HK-2 (cell line): ENCODE measurements around the gene PRDM10.

Experiments
- DNase-seq: peaks from one replicate; pipeline ENCODE4 v3.0.0-alpha.2; 2018; ENCODE audit not compliant: unreplicated experiment

PRDM10 gene

GRCh38 chr11:130006929-130007328 lies 4.3 kb upstream of the PRDM10 start:
- no peak for DNase-seq

DNA sequence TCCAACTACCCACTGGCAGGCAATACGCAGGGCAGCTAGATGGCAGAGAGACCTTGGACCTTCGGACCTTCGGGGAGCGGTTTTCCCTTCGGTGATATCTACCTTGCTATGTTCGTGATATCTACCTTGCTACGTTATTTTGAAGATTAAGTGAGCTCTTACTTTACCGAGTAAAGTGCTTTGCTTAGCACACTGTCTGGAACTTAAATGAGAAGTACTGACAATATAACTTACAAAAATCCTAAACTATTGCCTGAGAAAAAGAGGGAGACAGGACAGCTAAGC lies 1.0 kb upstream of the PRDM10 start:
- no peak for DNase-seq

- peak; percentile 81 for DNase-seq
Observed at GRCh38 chr11:130002846-130003716, 446 bp upstream of the PRDM10 start.

DNA sequence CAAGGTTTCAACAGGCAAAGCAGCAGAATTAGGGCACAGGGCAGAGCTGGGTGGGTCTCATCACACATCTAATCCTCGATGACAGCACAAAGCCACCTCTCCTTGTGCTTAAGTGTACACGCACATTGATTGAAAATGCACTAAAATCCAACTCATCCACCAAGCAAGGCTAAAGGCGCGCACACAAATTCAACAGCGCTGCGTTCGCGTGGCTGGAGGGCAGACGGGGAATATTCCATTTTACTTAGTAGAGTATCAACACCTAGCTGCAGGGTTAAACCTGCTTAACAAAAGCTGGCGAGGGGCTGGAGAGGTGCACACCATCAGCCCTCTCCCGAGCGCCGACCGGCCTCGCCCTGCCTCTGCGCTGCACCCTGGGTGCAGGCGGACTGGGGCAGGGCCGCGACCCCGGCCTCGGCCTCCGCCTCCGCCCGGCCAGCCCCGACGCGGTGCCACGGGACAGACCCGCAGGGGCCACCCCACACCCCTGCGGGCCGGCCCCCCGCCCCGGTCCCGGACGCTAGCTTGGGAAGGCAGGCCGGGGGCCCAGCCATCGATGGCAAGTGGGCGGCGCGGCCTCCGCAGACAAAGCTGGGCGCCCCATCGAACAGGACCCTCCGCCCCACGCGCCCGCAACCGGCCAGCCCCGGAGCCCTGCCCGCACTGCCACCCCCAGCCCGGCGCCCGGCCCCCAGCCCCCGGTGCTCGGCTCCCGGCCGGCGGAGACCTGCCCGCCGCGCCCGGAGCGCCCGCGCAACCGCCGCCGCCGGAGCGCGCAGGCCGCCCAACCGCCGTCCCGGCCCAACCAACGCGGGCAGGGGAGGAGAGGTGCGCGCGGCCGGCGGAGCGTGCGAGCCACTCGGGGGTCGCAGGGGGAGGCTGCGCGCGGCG lies 929 bp downstream of the PRDM10 start:
- peak; percentile 22 for DNase-seq

DNA sequence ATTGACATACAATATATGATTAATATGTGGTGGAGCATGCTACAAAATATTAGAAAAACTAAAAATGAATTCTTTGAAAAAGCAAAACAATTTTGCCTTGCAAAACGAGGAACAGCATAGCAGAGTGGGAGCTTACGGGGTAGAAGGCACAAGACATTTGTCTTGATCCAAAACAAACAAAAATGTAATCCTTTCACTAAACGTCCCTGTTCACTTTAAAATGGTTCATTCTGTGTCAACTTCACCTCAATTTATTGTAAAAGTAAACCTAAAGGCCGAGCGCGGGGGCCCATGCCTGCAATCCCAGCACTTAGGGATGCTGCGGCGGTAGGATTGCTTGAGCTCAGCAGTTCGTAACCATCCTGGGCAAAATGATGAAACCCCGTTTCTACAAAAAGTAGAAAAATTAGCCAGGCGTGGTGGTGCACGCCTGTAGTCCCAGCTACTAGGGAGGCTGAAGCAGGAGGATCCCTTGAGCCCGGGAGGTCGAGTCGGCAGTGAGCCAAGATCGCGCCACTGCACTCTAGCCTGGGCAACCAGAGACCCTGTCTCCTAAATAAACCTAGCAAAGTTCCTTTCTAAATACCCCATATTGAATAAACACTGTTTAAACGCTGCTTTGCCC lies 2.0 kb downstream of the PRDM10 start:
- no peak for DNase-seq

GRCh38 chr11:129999407-129999806 lies 3.2 kb downstream of the PRDM10 start:
- no peak for DNase-seq

DNA sequence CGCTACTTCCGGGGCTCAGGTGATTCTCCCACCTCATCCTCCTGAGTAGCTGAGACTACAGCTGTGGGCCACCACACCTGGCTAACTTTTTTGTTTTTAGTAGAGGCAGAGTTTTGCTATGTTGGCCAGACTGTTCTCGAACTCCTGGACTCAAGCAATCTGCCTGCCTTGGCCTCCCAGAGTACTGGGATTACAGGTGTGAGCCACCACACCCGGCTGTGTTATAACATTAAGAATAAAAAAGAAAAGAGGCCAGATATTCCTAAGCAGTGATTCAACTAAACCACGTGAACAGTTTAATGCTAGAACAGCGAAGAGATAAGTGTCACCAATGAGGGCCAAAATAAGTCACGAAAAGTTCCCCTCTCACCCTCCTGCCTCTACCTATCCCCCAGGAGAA lies 3.7 kb downstream of the PRDM10 start:
- no peak for DNase-seq

DNA sequence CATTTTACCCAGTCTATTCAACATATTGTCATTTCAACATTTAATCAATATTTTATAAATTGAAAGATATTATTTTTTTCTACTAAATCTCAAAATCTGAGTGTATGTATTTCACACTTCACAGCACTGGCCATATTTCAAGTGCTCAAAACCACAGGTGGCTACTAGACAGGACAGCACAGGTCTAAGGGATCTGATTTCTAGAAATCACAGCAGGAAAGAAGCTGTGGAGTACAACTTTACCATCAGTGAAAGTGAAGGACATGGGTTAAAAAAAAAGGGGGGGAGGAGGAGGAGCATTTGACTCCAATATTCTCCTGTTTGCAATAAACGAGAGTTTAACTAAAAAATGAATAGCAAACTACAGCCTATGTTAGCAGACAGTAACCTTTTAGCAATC lies 4.5 kb downstream of the PRDM10 start:
- DNase-seq = no peak

- no peak for DNase-seq
Observed at GRCh38 chr11:129997513-129997912, 5.1 kb downstream of the PRDM10 start.

- DNase-seq = no peak
Observed at GRCh38 chr11:129996113-129996870, 6.3 kb downstream of the PRDM10 start.

DNA sequence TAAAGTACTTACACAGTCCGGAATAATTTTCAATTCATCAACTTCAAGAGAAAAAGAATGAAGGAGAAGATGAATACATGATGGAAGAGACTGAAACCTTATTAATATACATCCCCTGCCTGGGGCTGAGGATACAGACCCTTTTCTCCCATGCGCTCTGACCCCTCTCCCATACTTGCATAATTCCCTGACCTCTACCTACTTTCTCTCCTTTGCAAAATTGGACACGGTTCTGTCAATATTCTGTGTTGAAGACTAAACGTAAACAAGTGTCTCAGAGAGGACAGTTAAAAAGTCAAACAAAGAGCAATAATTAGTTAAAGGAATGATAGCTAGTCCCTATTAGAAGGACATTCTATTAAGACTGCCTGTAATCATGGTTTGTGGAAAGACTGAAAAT lies 7.5 kb downstream of the PRDM10 start:
- no peak for DNase-seq

DNA sequence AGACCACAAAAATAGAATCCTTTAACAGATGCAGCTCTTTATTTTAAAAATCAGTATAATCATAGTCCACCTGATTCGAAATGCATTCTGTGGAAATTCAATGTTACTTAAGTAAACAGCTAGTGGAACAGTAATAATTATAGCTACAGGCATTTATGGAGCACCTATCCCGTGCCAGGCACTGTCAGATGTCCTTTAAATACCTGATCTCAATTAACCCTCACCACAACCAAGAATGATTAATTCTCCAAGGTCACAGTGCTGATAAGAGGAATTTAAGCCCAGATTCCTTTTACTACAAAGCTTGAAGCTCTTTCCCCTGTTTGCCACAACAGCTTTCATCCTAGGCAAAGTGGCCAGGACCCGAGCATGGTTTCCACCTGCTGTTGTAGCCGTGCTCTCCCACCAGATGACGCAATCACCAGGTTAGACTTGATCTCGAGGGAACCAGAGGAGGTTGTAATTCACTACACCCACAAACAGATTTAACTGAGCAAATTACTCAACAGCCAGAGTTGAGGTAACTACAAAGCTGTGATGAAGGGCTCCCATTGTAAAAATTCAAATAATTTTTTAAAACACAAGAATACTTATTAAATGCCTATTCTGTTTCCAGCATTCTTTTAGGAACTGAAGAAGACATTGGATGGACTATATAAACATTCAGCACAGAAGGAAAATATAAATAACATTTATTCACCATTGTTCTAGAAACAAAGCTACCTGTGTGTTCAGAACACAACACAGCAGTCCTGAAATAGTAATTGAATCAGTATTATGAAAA lies 10.3 kb downstream of the PRDM10 start:
- DNase-seq = peak; percentile 18

DNA sequence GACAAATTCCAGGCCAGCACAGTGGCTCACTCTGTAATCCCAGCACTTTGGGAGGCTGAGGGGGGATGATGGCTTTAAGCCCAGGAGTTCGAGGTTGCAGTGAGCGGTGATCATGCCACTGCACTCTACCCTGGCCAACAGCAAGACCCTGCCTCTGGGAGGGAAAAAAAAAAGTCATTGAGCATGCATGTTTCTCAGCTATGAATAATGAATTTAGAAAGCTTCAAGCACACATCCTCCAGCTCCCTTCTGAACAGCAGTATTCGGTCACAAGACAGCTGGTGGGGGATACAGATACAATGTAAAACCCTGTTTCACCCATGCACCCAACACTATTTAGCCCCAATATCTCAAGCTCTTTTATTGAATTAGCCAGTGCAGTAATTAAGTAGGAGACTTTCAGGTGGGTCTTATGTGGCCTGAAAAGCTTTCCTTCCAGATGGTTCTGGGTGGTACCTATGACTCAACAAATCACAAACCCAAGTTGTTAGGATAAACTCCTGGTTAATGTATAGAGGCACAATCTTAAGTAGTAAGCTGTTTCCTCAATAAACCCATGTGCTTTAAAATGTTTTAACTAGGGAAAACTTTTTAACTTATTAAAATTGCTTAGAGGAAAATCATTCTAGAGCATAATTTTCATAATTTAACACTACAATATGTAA lies 13.4 kb downstream of the PRDM10 start:
- no peak for DNase-seq

DNA sequence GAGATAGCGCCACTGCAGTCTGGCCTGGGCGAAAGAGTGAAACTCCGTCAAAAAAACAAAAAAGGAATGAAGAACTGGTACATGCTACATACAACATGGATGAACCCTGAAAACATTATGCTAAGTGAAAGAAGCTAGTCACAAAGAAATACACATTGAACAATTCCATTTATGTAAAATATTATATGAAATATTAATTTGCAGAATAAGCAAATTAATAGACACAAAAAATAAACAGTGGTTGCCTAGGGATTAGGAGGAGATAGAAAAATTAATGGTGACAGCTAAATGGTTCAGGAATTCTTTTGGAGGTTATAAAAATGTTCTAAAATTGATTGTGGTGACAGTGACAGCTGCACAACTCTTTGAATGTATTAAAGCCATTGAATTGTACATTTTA lies 14.7 kb downstream of the PRDM10 start:
- no peak for DNase-seq

DNA sequence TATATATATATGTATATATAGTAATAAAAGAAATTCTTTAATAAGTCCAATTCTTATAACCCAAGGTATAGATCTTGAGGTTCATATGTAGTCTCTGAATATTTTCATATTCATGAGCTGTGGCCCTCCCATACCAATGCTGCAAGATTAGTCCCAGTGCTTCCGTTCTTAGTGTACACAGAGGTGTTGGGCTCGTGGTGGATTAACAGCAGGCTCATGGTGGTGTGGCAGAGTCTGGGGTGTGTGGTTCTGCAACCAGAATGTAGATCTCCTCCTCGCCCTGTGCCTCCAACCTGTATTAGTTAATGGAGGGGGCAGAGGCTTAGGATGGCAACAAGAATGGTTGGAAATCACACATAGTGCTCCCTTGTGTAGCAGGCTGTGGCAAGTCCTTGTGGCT lies 16.8 kb downstream of the PRDM10 start:
- DNase-seq = no peak

DNA sequence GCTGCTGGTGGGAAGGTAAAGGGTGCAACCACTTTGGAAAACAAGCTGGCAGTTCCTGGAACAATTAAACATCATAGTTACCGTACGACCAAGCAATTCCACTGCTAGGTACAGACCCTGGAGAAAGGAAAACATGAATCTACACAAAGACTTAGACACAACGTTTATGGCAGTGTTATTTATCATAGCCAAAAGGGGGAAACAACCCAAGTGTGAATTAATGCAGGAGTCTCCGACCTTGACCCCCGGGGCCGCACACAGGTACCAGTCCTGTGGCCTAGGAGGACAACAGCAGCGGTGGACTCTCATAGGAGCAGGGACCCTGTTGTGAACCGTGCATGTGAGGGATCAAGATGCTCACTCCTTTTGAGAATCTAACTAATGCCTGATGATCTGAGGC lies 22.5 kb downstream of the PRDM10 start:
- DNase-seq = no peak

- DNase-seq = no peak
Observed at GRCh38 chr11:129979046-129979605, 23.5 kb downstream of the PRDM10 start.

- DNase-seq = no peak
Observed at GRCh38 chr11:129978447-129978846, 24.2 kb downstream of the PRDM10 start.

- DNase-seq = no peak
Observed at GRCh38 chr11:129976328-129976727, 26.3 kb downstream of the PRDM10 start.

DNA sequence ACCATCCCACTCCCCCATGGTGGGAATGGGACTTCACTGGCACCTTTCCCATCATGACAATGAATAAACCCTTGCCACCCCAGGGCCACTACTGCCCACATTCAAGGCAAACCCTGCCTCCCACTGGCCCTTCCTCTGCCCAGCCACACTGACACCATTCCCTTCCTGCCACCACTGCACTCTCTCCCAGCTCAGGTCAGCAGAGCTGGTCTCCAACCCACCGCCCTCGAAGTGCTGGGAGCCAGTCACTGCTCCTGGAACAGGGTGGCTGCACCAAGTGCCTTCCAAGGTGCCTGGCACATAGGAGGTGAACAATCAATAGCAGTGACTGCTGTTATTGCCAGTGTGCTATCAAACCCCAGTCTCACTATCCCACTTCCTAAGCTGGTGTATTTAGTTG lies 27.1 kb downstream of the PRDM10 start:
- no peak for DNase-seq
